Lower leg skin (tissue), 3 donors: ENCODE data around the gene ERI3.

Experiments
- CTCF ChIP-seq, 3 donors: fragments of 450-650 bp; IDR thresholded peaks; one replicate each; pipeline ENCODE4 v1.5.1; 2016; ENCODE audit warnings: antibody characterized with exemption in 3 of 3, mild to moderate bottlenecking in 3 of 3, moderate library complexity in 2 of 3
- POLR2A ChIP-seq, 2 donors: fragments of 450-650 bp; IDR thresholded peaks; one replicate each; pipeline ENCODE4 v1.6.1; 2016 to 2017; ENCODE audit warnings: antibody characterized with exemption in 2 of 2, mild to moderate bottlenecking in 1 of 2, moderate library complexity in 1 of 2

- TF ChIP-seq POLR2A (IDR thresholded peaks at IDR 0.05) (no peak), CTCF (IDR thresholded peaks at IDR 0.05) (no peak)
These were observed 39.5 kb downstream of the ERI3 start for GRCh38 chr1:44315521-44315920.
